Natural killer cell (primary cell): Measurements from ENCODE around the gene FAM83E. TPM values are rescaled to one million over a fixed set of nuclear protein-coding genes. Genes with fewer than 3 reads are reported as not detected.

Experiments
- ATAC-seq, 3 donors: fragments of 150-1000 bp in 2 of 3; fragments of 200-7000 bp in 1 of 3; cut with Tn5 transposase; 1 replicate in 1 of 3; 2 replicates in 2 of 3; pipeline ENCODE4 v1.10.0; 2021; ENCODE audit warnings: mild to moderate bottlenecking in 2 of 3, moderate library complexity in 2 of 3
- DNase-seq, 2 donors: peaks; one replicate each; pipeline versions ENCODE4 v3.0.0 to v3.0.0-alpha.2; 2013 to 2021; ENCODE audit warnings: mixed read lengths in 1 of 2
- H3K27ac ChIP-seq: one replicate; pipeline ENCODE4 v1.5.1; 2013; ENCODE audit warnings: mild to moderate bottlenecking, low read length
- H3K27me3 ChIP-seq: one replicate; pipeline ENCODE4 v1.6.1; 2013; ENCODE audit warnings: low read length; ENCODE audit not compliant: control insufficient read depth, insufficient read depth
- H3K36me3 ChIP-seq: one replicate; pipeline ENCODE4 v1.6.1; 2013; ENCODE audit warnings: low read length; ENCODE audit not compliant: control insufficient read depth, insufficient read depth
- H3K4me1 ChIP-seq: one replicate; pipeline ENCODE4 v1.6.1; 2013; ENCODE audit warnings: low read length; ENCODE audit not compliant: control insufficient read depth, insufficient read depth
- H3K4me3 ChIP-seq: one replicate; pipeline ENCODE4 v1.5.1; 2013; ENCODE audit warnings: low read length
- H3K9me3 ChIP-seq: one replicate; pipeline ENCODE4 v1.6.1; 2013; ENCODE audit warnings: low read length; ENCODE audit not compliant: control insufficient read depth, insufficient read depth
- H3K27ac Mint-ChIP-seq, 2 donors: one replicate each; pipeline ENCODE4 v1.8.0; 2022; ENCODE audit warnings: mild to moderate bottlenecking in 2 of 2, mixed read lengths in 2 of 2, moderate library complexity in 1 of 2
- H3K27me3 Mint-ChIP-seq, 2 donors: one replicate each; pipeline ENCODE4 v1.8.0; 2022; ENCODE audit warnings: low read depth in 2 of 2, mixed read lengths in 2 of 2
- H3K36me3 Mint-ChIP-seq: one replicate; pipeline ENCODE4 v1.8.0; 2022; ENCODE audit warnings: mixed read lengths
- H3K4me1 Mint-ChIP-seq, 2 donors: one replicate each; pipeline ENCODE4 v1.8.0; 2022; ENCODE audit warnings: mixed read lengths in 2 of 2
- H3K4me3 Mint-ChIP-seq: one replicate; pipeline ENCODE4 v1.8.0; 2022; ENCODE audit warnings: mild to moderate bottlenecking, moderate library complexity, mixed read lengths
- H3K9me3 Mint-ChIP-seq, 2 donors: one replicate each; pipeline ENCODE4 v1.8.0; 2022; ENCODE audit warnings: mixed read lengths in 2 of 2
- WGBS: methylation state at CpG from one replicate; pipeline ENCODE4 v1.1.7; 2013; ENCODE audit warnings: missing lambda C conversion rate; ENCODE audit not compliant: insufficient coverage; 5-methylcytosine and 5-hydroxymethylcytosine counted together
- intact Hi-C: fragments of 100-400 bp; cut with micrococcal nuclease; formaldehyde crosslinking; loops from one replicate; pipeline ENCODE4 v1.14.2; 2022
- total RNA-seq, 4 donors: library from RNA; stranded (reverse); fragments of 120-200 nt in 1 of 4; gene quantifications; one replicate each; pipeline versions ENCODE4 v1.2.3 to v1.2.4, GENCODE V29; 2013 to 2022
- TF ChIP-seq, protein P1 (sequence below): fragments of 200-600 bp; IDR thresholded peaks from one replicate; pipeline ENCODE4 v1.8.0; 2022; ENCODE audit warnings: antibody characterized with exemption

The FAM83E gene
- total RNA-seq, 3 donors from 2014 or later (not counting 1 experiment from before 2014, with no cell fraction given), result 0.70 to 1.3 (median 1.1) TPM

DNA sequence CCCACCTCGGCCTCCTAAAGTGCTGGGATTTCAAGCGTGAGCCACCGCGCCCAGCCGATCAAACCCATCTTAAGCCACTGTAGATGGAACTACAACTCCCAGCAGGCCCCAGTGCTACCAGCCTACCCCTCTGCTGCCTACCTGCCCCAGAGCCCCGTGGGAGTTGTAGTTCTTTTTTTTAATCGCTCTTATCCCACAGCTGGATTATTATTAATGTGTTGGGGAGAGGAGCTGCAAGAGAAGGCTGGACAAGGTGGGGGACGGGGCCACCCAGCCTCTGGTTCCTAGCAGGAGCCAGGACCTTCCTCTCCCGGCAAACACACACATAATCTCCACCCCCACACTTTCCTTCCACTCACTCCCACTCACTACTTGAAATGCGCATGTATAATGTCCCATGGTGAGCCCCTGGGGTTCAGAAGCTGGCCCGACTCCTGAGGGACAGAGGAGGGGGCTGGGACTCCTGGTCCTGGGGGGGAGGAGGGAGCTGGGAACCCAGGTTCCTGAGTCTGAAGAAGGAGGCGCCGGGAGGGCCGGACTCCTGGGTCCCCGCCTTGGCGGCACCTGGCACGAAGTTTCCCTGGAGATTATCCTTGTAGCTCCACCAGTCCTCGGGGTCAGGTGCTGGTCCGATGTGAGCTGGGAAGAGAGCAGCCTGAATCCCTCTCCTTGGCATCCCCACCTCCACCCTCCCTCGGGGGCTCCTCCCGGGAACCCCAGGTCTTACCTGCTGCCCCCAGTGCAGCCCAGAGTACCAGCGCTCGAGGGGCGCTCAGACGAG, 30.2 kb upstream of the FAM83E start:
- Mint-ChIP-seq H3K4me3 (peak overlapping the region; percentile 92), H3K4me1 (peaks cover 22 to 37% of the 10 kb centered on the region in 2 donors), H3K9me3 (no peaks in the 10 kb centered on the region), H3K36me3 (no peaks in the 10 kb centered on the region), H3K27ac (peak overlapping the region; percentile 89 to 95), H3K27me3 (peaks cover 0 to 3% of the 10 kb centered on the region in 2 donors)
- no peaks in the 10 kb centered on the region for H3K9me3 ChIP-seq
- 3% methylated on average over 23 of the region's 25 CpGs for WGBS
- H3K27me3 ChIP-seq, result no peaks in the 10 kb centered on the region
- no peaks in the 10 kb centered on the region for H3K36me3 ChIP-seq
- DNase-seq (peak; percentile 61 to 89), ATAC-seq (peak; percentile 66 to 84 (median 71))
- peaks cover 51% of the 10 kb centered on the region for H3K4me1 ChIP-seq
- TF ChIP-seq, protein P1, sequence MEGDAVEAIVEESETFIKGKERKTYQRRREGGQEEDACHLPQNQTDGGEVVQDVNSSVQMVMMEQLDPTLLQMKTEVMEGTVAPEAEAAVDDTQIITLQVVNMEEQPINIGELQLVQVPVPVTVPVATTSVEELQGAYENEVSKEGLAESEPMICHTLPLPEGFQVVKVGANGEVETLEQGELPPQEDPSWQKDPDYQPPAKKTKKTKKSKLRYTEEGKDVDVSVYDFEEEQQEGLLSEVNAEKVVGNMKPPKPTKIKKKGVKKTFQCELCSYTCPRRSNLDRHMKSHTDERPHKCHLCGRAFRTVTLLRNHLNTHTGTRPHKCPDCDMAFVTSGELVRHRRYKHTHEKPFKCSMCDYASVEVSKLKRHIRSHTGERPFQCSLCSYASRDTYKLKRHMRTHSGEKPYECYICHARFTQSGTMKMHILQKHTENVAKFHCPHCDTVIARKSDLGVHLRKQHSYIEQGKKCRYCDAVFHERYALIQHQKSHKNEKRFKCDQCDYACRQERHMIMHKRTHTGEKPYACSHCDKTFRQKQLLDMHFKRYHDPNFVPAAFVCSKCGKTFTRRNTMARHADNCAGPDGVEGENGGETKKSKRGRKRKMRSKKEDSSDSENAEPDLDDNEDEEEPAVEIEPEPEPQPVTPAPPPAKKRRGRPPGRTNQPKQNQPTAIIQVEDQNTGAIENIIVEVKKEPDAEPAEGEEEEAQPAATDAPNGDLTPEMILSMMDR, result no peak
- H3K4me3 ChIP-seq, result peak overlapping the region; percentile 79
- intact Hi-C loops, result loop anchor here (5.0 to 10.0 kb wide), 2 partner anchors 92 to 320 kb away; partner anchors contain the start of gene FTL
- H3K27ac ChIP-seq, result peak overlapping the region; percentile 93

DNA sequence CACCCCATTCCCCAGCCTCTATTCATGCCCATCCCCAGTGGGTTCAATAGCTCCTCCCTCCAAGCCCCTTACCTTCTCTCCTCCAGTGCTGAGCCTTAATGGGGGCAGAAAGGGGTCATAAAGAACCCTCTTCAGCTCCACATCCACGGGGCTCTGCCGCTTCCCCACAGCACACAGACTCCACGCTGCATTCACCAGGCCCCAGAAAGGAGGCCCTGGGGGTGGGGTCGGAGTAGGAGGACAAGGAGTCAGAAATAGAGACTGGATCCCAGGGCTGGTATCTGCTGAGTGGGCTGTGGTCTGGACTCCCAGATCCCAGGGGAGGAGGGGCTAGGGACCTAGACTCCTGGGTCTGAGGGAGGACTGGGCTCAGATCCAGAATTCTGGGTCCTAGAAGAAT, 29.5 kb upstream of the FAM83E start:
- Mint-ChIP-seq H3K27ac (peak overlapping the region in 1 of 2 donors; percentile 95), H3K4me1 (peaks cover 24 to 39% of the 10 kb centered on the region in 2 donors), H3K36me3 (no peaks in the 10 kb centered on the region), H3K4me3 (peak overlapping the region; percentile 31), H3K9me3 (no peaks in the 10 kb centered on the region), H3K27me3 (peaks cover 0 to 3% of the 10 kb centered on the region in 2 donors)
- intact Hi-C loops, result loop anchor here (10.0 kb wide), 1 partner anchor 320 kb away; the partner anchor contains the start of gene FTL
- 81% methylated on average over 4 of the region's 4 CpGs for WGBS
- TF ChIP-seq, protein P1, result no peak
- ATAC-seq (no peak), DNase-seq (no peak)
- no peak overlapping the region for H3K4me3 ChIP-seq
- H3K9me3 ChIP-seq, result no peaks in the 10 kb centered on the region
- no peak overlapping the region for H3K27ac ChIP-seq
- H3K4me1 ChIP-seq, result peaks cover 51% of the 10 kb centered on the region
- no peaks in the 10 kb centered on the region for H3K36me3 ChIP-seq
- H3K27me3 ChIP-seq, result no peaks in the 10 kb centered on the region

DNA sequence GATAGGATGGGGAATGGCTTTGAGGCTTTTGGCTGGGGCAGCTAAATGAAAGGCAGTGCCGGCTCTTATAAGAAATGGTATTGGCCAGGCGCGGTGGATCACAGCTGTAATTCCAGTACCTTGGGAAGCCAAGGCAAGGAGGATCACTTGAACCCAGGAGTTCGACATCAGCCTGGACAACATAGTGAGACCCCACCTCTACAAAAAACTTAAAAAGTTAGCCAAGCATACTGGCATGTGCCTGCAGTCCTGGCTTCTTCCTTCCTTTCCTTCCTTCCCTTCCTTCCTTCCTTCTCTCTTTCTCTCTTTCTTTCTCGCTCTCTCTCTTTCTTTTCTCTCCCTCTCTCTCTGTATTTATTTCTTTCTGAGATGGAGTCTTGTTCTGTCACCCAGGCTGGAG, 28.0 kb upstream of the FAM83E start:
- H3K27me3 Mint-ChIP-seq, result peaks cover 0 to 3% of the 10 kb centered on the region in 2 donors
- Histone ChIP-seq H3K36me3 (no peaks in the 10 kb centered on the region), H3K27ac (no peak overlapping the region), H3K27me3 (no peaks in the 10 kb centered on the region), H3K4me3 (no peak overlapping the region), H3K9me3 (no peaks in the 10 kb centered on the region), H3K4me1 (peaks cover 52% of the 10 kb centered on the region)
- H3K27ac Mint-ChIP-seq, result no peak overlapping the region
- no peak overlapping the region for H3K4me3 Mint-ChIP-seq
- no peaks in the 10 kb centered on the region for H3K36me3 Mint-ChIP-seq
- H3K9me3 Mint-ChIP-seq, result peaks cover 0 to 4% of the 10 kb centered on the region in 2 donors
- H3K4me1 Mint-ChIP-seq, result peaks cover 28 to 48% of the 10 kb centered on the region in 2 donors
- 93% methylated on average over 5 of the region's 5 CpGs for WGBS
- ATAC-seq (no peak), DNase-seq (no peak)
- TF ChIP-seq, protein P1, result no peak
- intact Hi-C loops, result loop anchor here (10.0 kb wide), 1 partner anchor 322 kb away; the partner anchor contains the start of gene FTL
